Caco-2 (cell line): Measurements from ENCODE around the gene ANKRD63. TPM values are rescaled to one million over a fixed set of nuclear protein-coding genes. Genes with fewer than 3 reads are reported as not detected.
A peak's percentile ranks its signal among the peaks of the same experiment; 100 is the strongest.

Experiments
- BruUV-seq: library from RNA; stranded (reverse); fragments of 400-500 nt; replicated peaks from 2 replicates; lab custom pipeline; 2021; lab: Mats Ljungman, UMichigan
- CTCF ChIA-PET: fragments of 300-600 bp; sonication (Branson Sonifier 250); formaldehyde crosslinking; loops from one replicate; lab custom pipeline; 2022; ENCODE audit warnings: antibody characterized with exemption; lab: Charles Lee
- POLR2A ChIA-PET: fragments of 300-600 bp; sonication (Branson Sonifier 250); formaldehyde crosslinking; loops from one replicate; lab custom pipeline; 2022; ENCODE audit warnings: antibody characterized with exemption; lab: Charles Lee
- DNase-seq, 2 experiments: peaks; one replicate each; pipeline versions ENCODE4 v3.0.0 to v3.0.0-alpha.2; 2020 to 2022
- H3K27me3 ChIP-seq: replicated peaks from 2 replicates; pipeline ENCODE4 v1.6.0; 2011; ENCODE audit warnings: low read length; ENCODE audit not compliant: control insufficient read depth, insufficient read depth
- H3K36me3 ChIP-seq: 2 replicates; pipeline ENCODE4 v1.5.1; 2011; ENCODE audit warnings: low read length; ENCODE audit not compliant: control insufficient read depth, insufficient read depth
- H3K4me1 ChIP-seq: fragments of 250-450 bp; sonication (Bioruptor Pico); 2 replicates; pipeline ENCODE4 v1.5.1; 2020; ENCODE audit warnings: mild to moderate bottlenecking
- H3K4me3 ChIP-seq: 2 replicates; pipeline ENCODE4 v1.5.1; 2011; ENCODE audit warnings: low read depth, mild to moderate bottlenecking, control low read depth, low read length
- H3K9me3 ChIP-seq: fragments of 250-450 bp; sonication (Bioruptor Pico); 2 replicates; pipeline ENCODE4 v1.5.1; 2020; ENCODE audit warnings: mild to moderate bottlenecking, moderate library complexity
- H3K27ac Mint-ChIP-seq: one replicate; pipeline ENCODE4 v1.8.0; 2022; ENCODE audit warnings: mixed read lengths; ENCODE audit not compliant: unreplicated experiment
- H3K27me3 Mint-ChIP-seq: one replicate; pipeline ENCODE4 v1.8.0; 2022; ENCODE audit warnings: mixed read lengths; ENCODE audit not compliant: insufficient read depth, unreplicated experiment
- H3K36me3 Mint-ChIP-seq: one replicate; pipeline ENCODE4 v1.8.0; 2022; ENCODE audit warnings: mild to moderate bottlenecking, mixed read lengths; ENCODE audit not compliant: insufficient read depth, unreplicated experiment
- H3K4me1 Mint-ChIP-seq: one replicate; pipeline ENCODE4 v1.8.0; 2022; ENCODE audit warnings: low read depth, mixed read lengths; ENCODE audit not compliant: unreplicated experiment
- H3K4me3 Mint-ChIP-seq: one replicate; pipeline ENCODE4 v1.8.0; 2022; ENCODE audit warnings: mild to moderate bottlenecking, moderate library complexity, mixed read lengths; ENCODE audit not compliant: unreplicated experiment
- H3K9me3 Mint-ChIP-seq: one replicate; pipeline ENCODE4 v1.8.0; 2022; ENCODE audit warnings: mixed read lengths; ENCODE audit not compliant: unreplicated experiment
- CTCF ChIP-seq, 2 experiments: fragments of 200-600 bp in 1 of 2; IDR thresholded peaks; 1 replicate in 1 of 2; 2 replicates in 1 of 2; pipeline versions ENCODE4 v1.5.1 to v1.8.0; 2011 to 2022; ENCODE audit warnings: antibody characterized with exemption in 1 of 2, control low read depth in 1 of 2, inconsistent platforms in 1 of 2, low read depth in 1 of 2, low read length in 1 of 2, mild to moderate bottlenecking in 1 of 2, moderate library complexity in 1 of 2; ENCODE audit not compliant: insufficient read depth in 1 of 2, severe bottlenecking in 1 of 2, unreplicated experiment in 1 of 2
- intact Hi-C: fragments of 100-400 bp; cut with micrococcal nuclease; formaldehyde crosslinking; loops from one replicate; pipeline ENCODE4 v1.10.0; 2022; ENCODE audit not compliant: unreplicated experiment
- total RNA-seq: library from RNA; stranded (reverse); gene quantifications from 2 replicates; pipeline ENCODE4 v1.2.3, GENCODE V29; 2022

ANKRD63 gene
- total RNA-seq, 1 experiment from 2014 or later, result 0.79 TPM

GRCh38 chr15:40287968-40288367 lies 5.1 kb upstream of the ANKRD63 start:
- DNase-seq, result peak in 1 of 2 experiments; percentile 28
- POLR2A ChIA-PET, result no interaction called here
- no peaks in the 10 kb centered on the region for H3K27me3 Mint-ChIP-seq
- H3K9me3 Mint-ChIP-seq, result no peaks in the 10 kb centered on the region
- no TSS peak for BruUV-seq
- H3K4me3 Mint-ChIP-seq, result no peak overlapping the region
- H3K36me3 Mint-ChIP-seq, result no peaks in the 10 kb centered on the region
- Histone ChIP-seq H3K4me3 (no peak overlapping the region), H3K36me3 (no peaks in the 10 kb centered on the region), H3K4me1 (no peaks in the 10 kb centered on the region), H3K9me3 (no peaks in the 10 kb centered on the region), H3K27me3 (no peaks in the 10 kb centered on the region)
- H3K4me1 Mint-ChIP-seq, result no peaks in the 10 kb centered on the region
- intact Hi-C loops, result no loop called here
- CTCF ChIA-PET, result interaction anchor here (1.9 kb wide), 1 partner anchor 8 kb away, joined by 7 read pairs; no protein-coding TSS in a partner anchor
- H3K27ac Mint-ChIP-seq, result no peak overlapping the region
- no peak for TF ChIP-seq CTCF (IDR thresholded peaks at IDR 0.05; ENCODE audit: insufficient read depth in 1 of 2, low read depth in 1 of 2, low read length in 1 of 2, severe bottlenecking in 1 of 2, unreplicated experiment in 1 of 2)

GRCh38 chr15:40287505-40287904 lies 4.6 kb upstream of the ANKRD63 start:
- ChIA-PET CTCF (no interaction called here), POLR2A (interaction anchor here (0.6 kb wide), 1 partner anchor 8 kb away, joined by 4 read pairs; no protein-coding TSS in a partner anchor)
- intact Hi-C loops, result no loop called here
- no peak overlapping the region for H3K4me3 ChIP-seq
- H3K27me3 ChIP-seq, result no peaks in the 10 kb centered on the region
- no peak for TF ChIP-seq CTCF (IDR thresholded peaks at IDR 0.05; ENCODE audit: insufficient read depth in 1 of 2, low read depth in 1 of 2, low read length in 1 of 2, severe bottlenecking in 1 of 2, unreplicated experiment in 1 of 2)
- no peaks in the 10 kb centered on the region for H3K36me3 Mint-ChIP-seq
- no peaks in the 10 kb centered on the region for H3K9me3 Mint-ChIP-seq
- H3K9me3 ChIP-seq, result no peaks in the 10 kb centered on the region
- H3K4me1 Mint-ChIP-seq, result no peaks in the 10 kb centered on the region
- H3K4me3 Mint-ChIP-seq, result no peak overlapping the region
- H3K4me1 ChIP-seq, result no peaks in the 10 kb centered on the region
- no peak overlapping the region for H3K27ac Mint-ChIP-seq
- H3K36me3 ChIP-seq, result no peaks in the 10 kb centered on the region
- no peak for DNase-seq
- BruUV-seq, result no TSS peak
- no peaks in the 10 kb centered on the region for H3K27me3 Mint-ChIP-seq

- intact Hi-C loops, result no loop called here
Measured at GRCh38 chr15:40286794-40287193, 3.9 kb upstream of the ANKRD63 start.

More at GRCh38 chr15:40286794-40287193, 3.9 kb upstream of the ANKRD63 start:
- no peak for TF ChIP-seq CTCF (IDR thresholded peaks at IDR 0.05; ENCODE audit: insufficient read depth in 1 of 2, low read depth in 1 of 2, low read length in 1 of 2, severe bottlenecking in 1 of 2, unreplicated experiment in 1 of 2)
- ChIA-PET CTCF (interaction anchor here (1.0 kb wide), 1 partner anchor 12 kb away, joined by 4 read pairs; no protein-coding TSS in a partner anchor), POLR2A (interaction anchor here (0.6 kb wide), 1 partner anchor 7 kb away, joined by 4 read pairs; no protein-coding TSS in a partner anchor)
- no peak for DNase-seq
- no peaks in the 10 kb centered on the region for H3K4me1 ChIP-seq
- H3K27me3 ChIP-seq, result no peaks in the 10 kb centered on the region
- H3K9me3 ChIP-seq, result no peaks in the 10 kb centered on the region
- H3K27ac Mint-ChIP-seq, result no peak overlapping the region
- no peaks in the 10 kb centered on the region for H3K36me3 Mint-ChIP-seq
- H3K27me3 Mint-ChIP-seq, result no peaks in the 10 kb centered on the region
- no peaks in the 10 kb centered on the region for H3K9me3 Mint-ChIP-seq
- no peaks in the 10 kb centered on the region for H3K36me3 ChIP-seq
- H3K4me3 ChIP-seq, result no peak overlapping the region
- H3K4me3 Mint-ChIP-seq, result no peak overlapping the region
- BruUV-seq, result no TSS peak
- no peaks in the 10 kb centered on the region for H3K4me1 Mint-ChIP-seq
